Measurements from ENCODE around the gene RFC5. TPM values are rescaled to one million over a fixed set of nuclear protein-coding genes. Genes with fewer than 3 reads are reported as not detected.
A peak's percentile ranks its signal among the peaks of the same experiment; 100 is the strongest.

The RFC5 gene
- total RNA-seq, 1 experiment from 2014 or later = 100 TPM

GRCh38 chr12:118015306-118015705 lies 1.2 kb upstream of the RFC5 start:
- CTCF ChIA-PET = no interaction called here
- POLR2A ChIA-PET (ENCODE audit: unreplicated experiment) = no interaction called here
- Histone ChIP-seq H3K9me3 (ENCODE audit: low read length) (no peaks in the 10 kb centered on the region), H3K9me2 (replicated peaks; ENCODE audit: low read length) (no peaks in the 10 kb centered on the region), H4K20me1 (ENCODE audit: low read length) (peaks cover 5% of the 10 kb centered on the region; the same call in 1 of the 2 replicates), H3K4me2 (ENCODE audit: low read length) (no peak overlapping the region), H3F3A (ENCODE audit: low read length, unreplicated experiment) (no peaks in the 10 kb centered on the region), H3K36me3 (ENCODE audit: low read depth, low read length) (peaks cover 22% of the 10 kb centered on the region), H3K27ac (ENCODE audit: low read length) (no peak overlapping the region), H3K4me3 (ENCODE audit: low read length) (no peak overlapping the region), H3K9ac (ENCODE audit: low read length) (no peak overlapping the region), H3K4me1 (ENCODE audit: insufficient read depth, low read length) (peaks cover 18% of the 10 kb centered on the region), H3K27me3 (ENCODE audit: low read length) (no peaks in the 10 kb centered on the region), H2AFZ (ENCODE audit: low read length) (no peak overlapping the region), H3K79me2 (ENCODE audit: low read length) (peaks cover 30% of the 10 kb centered on the region)
- ATAC-seq = no peak
- no TSS peak for BruUV-seq (replicated peaks)
- intact Hi-C loops (cut with micrococcal nuclease) = loop anchor here (5.0 kb wide), 1 partner anchor 138 kb away; no protein-coding TSS in a partner anchor
- DNase-seq = no peak
- TF ChIP-seq CTCF (conservative IDR thresholded peaks at IDR 0.05; ENCODE audit: low read depth, low read length) = no peak
- no peak for TF ChIP-seq EZH2phosphoT487 (IDR thresholded peaks at IDR 0.05; ENCODE audit: borderline replicate concordance, low read length)
- TF ChIP-seq EZH2 (IDR thresholded peaks at IDR 0.05; ENCODE audit: low read length, unreplicated experiment) = no peak

GRCh38 chr12:118015944-118016343 lies 559 bp upstream of the RFC5 start:
- no peaks in the 10 kb centered on the region for H3K9me3 ChIP-seq (ENCODE audit: low read length)
- H3K4me2 ChIP-seq (ENCODE audit: low read length) = peak overlapping the region; percentile 93
- no peaks in the 10 kb centered on the region for H3K9me2 ChIP-seq (replicated peaks; ENCODE audit: low read length)
- peaks cover 18% of the 10 kb centered on the region for H3K4me1 ChIP-seq (ENCODE audit: insufficient read depth, low read length)
- no peaks in the 10 kb centered on the region for H3F3A ChIP-seq (ENCODE audit: low read length, unreplicated experiment)
- TSS peak; percentile 77 for BruUV-seq (replicated peaks)
- DNase-seq (no peak), ATAC-seq (no peak)
- H3K4me3 ChIP-seq (ENCODE audit: low read length) = peak overlapping the region; percentile 95
- H3K9ac ChIP-seq (ENCODE audit: low read length) = peak overlapping the region; percentile 96; the same call in 1 of the 2 replicates
- peaks cover 36% of the 10 kb centered on the region for H3K79me2 ChIP-seq (ENCODE audit: low read length)
- no peak overlapping the region for H3K27ac ChIP-seq (ENCODE audit: low read length)
- no peak for TF ChIP-seq CTCF (conservative IDR thresholded peaks at IDR 0.05; ENCODE audit: low read depth, low read length)
- TF ChIP-seq EZH2phosphoT487 (IDR thresholded peaks at IDR 0.05; ENCODE audit: borderline replicate concordance, low read length) = no peak
- TF ChIP-seq EZH2 (IDR thresholded peaks at IDR 0.05; ENCODE audit: low read length, unreplicated experiment) = no peak
- CTCF ChIA-PET = interaction anchor here (0.6 kb wide), 1 partner anchor 18 kb away, joined by 8 read pairs; no protein-coding TSS in a partner anchor
- peaks cover 5% of the 10 kb centered on the region; the same call in 1 of the 2 replicates for H4K20me1 ChIP-seq (ENCODE audit: low read length)
- H3K27me3 ChIP-seq (ENCODE audit: low read length) = no peaks in the 10 kb centered on the region
- H2AFZ ChIP-seq (ENCODE audit: low read length) = peak overlapping the region; percentile 91
- POLR2A ChIA-PET (ENCODE audit: unreplicated experiment) = no interaction called here
- peaks cover 28% of the 10 kb centered on the region for H3K36me3 ChIP-seq (ENCODE audit: low read depth, low read length)
- intact Hi-C loops (cut with micrococcal nuclease) = loop anchor here (2.0 to 5.0 kb wide), 2 partner anchors 29 to 139 kb away; no protein-coding TSS in a partner anchor

DNA sequence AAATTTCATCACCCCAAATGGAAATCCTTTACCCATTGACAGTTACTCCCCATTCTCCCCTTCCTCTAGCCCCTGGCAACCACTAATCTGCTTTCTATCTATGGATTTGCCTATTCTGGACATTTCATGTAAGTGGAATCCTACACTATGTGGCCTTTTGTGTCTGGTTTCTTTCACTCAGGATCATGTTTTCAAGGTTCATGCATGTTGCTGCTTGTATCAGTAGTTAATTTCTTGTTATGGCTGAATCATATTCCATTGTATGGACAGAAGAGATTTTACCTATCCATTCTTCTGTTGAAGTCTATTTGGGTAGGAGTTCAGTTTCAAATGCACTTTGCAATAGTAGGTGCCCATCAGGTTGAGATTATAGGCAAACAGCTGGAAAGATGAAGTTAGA lies 1.4 kb downstream of the RFC5 start:
- Histone ChIP-seq H3K36me3 (ENCODE audit: low read depth, low read length) (peaks cover 45% of the 10 kb centered on the region), H2AFZ (ENCODE audit: low read length) (no peak overlapping the region), H3K27ac (ENCODE audit: low read length) (no peak overlapping the region), H3K9me2 (replicated peaks; ENCODE audit: low read length) (no peaks in the 10 kb centered on the region), H3K4me3 (ENCODE audit: low read length) (peak overlapping the region; percentile 95), H3K9ac (ENCODE audit: low read length) (peak overlapping the region; percentile 96), H3F3A (ENCODE audit: low read length, unreplicated experiment) (no peaks in the 10 kb centered on the region), H3K9me3 (ENCODE audit: low read length) (no peaks in the 10 kb centered on the region), H3K4me1 (ENCODE audit: insufficient read depth, low read length) (peaks cover 18% of the 10 kb centered on the region), H3K79me2 (ENCODE audit: low read length) (peaks cover 36% of the 10 kb centered on the region), H3K27me3 (ENCODE audit: low read length) (no peaks in the 10 kb centered on the region), H3K4me2 (ENCODE audit: low read length) (peak overlapping the region; percentile 93), H4K20me1 (ENCODE audit: low read length) (peaks cover 5% of the 10 kb centered on the region; the same call in 1 of the 2 replicates)
- DNase-seq (no peak), ATAC-seq (no peak)
- CTCF ChIA-PET = no interaction called here
- intact Hi-C loops (cut with micrococcal nuclease) = loop anchor here (2.0 to 5.0 kb wide), 2 partner anchors 31 to 141 kb away; no protein-coding TSS in a partner anchor
- POLR2A ChIA-PET (ENCODE audit: unreplicated experiment) = no interaction called here
- TF ChIP-seq CTCF (conservative IDR thresholded peaks at IDR 0.05; ENCODE audit: low read depth, low read length) (no peak), EZH2 (IDR thresholded peaks at IDR 0.05; ENCODE audit: low read length, unreplicated experiment) (no peak), EZH2phosphoT487 (IDR thresholded peaks at IDR 0.05; ENCODE audit: borderline replicate concordance, low read length) (no peak)
- BruUV-seq (replicated peaks) = no TSS peak

Measured in PC-3 (cell line).